Measurements from ENCODE around the gene INTS15. TPM values are rescaled to one million over a fixed set of nuclear protein-coding genes. Genes with fewer than 3 reads are reported as not detected.

Gene INTS15
- total and polyA plus RNA-seq, 10 of the 15 experiments (the other 5 are each of a cell fraction or from before 2014, with no cell fraction given): 0.89 to 28.2 (median 16.8) TPM

DNA sequence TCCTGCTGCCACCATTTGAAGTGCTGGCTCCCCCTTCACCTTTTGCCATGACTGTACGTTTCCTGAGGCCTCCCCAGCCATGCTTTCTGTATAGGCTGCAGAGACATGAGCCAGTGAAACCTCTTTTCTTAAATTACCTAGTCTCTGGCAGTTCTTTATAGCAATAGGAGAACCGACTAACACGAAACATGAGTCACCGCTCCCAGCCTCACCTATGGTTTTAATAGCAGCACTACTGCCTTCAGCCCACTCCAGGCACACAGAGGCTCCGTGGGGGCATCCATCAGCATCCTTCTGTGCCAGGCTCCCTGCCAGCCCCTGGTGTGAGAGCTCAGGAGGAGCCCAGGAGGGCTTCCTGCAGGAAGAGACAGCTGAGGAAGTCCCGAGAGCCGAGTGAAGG lies 41.8 kb downstream of the INTS15 start:
- no peaks in the 10 kb centered on the region for H3K27me3 ChIP-seq (replicated peaks in 1 of 2; ENCODE audit: control insufficient read depth in 2 of 2, insufficient read depth in 2 of 2, low read length in 1 of 2)
- CTCF ChIA-PET: no interaction called here
- no peak overlapping the region for H3K27ac ChIP-seq (ENCODE audit: control insufficient read depth, insufficient read depth)
- intact Hi-C loops (cut with micrococcal nuclease; ENCODE audit: unreplicated experiment) (no loop called here), in situ Hi-C loops (cut with MboI) (no loop called here)
- POLR2A ChIA-PET: no interaction called here
- H3K9ac ChIP-seq (ENCODE audit: control insufficient read depth, insufficient read depth, low read length): no peak overlapping the region
- H3K4me1 ChIP-seq (ENCODE audit: control insufficient read depth, insufficient read depth, low read length): peaks cover 3% of the 10 kb centered on the region; the same call in 1 of the 2 replicates
- no peak for FAIRE-seq
- no peaks in the 10 kb centered on the region for H4K20me1 ChIP-seq (ENCODE audit: control insufficient read depth, insufficient read depth)
- BruUV-seq (replicated peaks): no TSS peak
- no peak overlapping the region for H3K4me3 ChIP-seq
- RAD21 ChIA-PET (ENCODE audit: unreplicated experiment): no interaction called here
- H3K4me2 ChIP-seq (ENCODE audit: control insufficient read depth, insufficient read depth): no peak overlapping the region
- H3K79me2 ChIP-seq (ENCODE audit: control insufficient read depth, insufficient read depth, low read length): peaks cover 1% of the 10 kb centered on the region
- no peak for ATAC-seq
- WGBS (ENCODE audit: insufficient coverage, insufficient replicate concordance, low lambda C conversion rate, missing lambda C conversion rate): 50% methylated on average over 7 of the region's 7 CpGs
- TF ChIP-seq BHLHE40 (IDR thresholded peaks at IDR 0.05; ENCODE audit: borderline replicate concordance in 1 of 2, low read depth in 2 of 2, low read length in 1 of 2) (no peak), FOXK2 (IDR thresholded peaks at IDR 0.05) (no peak), NRF1 (conservative IDR thresholded peaks at IDR 0.05; ENCODE audit: low read depth, low read length) (no peak), SREBF2 (IDR thresholded peaks at IDR 0.05; ENCODE audit: low read length) (no peak), SMAD1 (IDR thresholded peaks at IDR 0.05; ENCODE audit: low read depth, partially characterized antibody) (no peak), EZH2 (IDR thresholded peaks at IDR 0.05; ENCODE audit: borderline replicate concordance, control insufficient read depth, low read depth, low read length) (no peak), RUNX3 (IDR thresholded peaks at IDR 0.05; ENCODE audit: low read length) (no peak)
- TF ChIP-seq, protein P1, sequence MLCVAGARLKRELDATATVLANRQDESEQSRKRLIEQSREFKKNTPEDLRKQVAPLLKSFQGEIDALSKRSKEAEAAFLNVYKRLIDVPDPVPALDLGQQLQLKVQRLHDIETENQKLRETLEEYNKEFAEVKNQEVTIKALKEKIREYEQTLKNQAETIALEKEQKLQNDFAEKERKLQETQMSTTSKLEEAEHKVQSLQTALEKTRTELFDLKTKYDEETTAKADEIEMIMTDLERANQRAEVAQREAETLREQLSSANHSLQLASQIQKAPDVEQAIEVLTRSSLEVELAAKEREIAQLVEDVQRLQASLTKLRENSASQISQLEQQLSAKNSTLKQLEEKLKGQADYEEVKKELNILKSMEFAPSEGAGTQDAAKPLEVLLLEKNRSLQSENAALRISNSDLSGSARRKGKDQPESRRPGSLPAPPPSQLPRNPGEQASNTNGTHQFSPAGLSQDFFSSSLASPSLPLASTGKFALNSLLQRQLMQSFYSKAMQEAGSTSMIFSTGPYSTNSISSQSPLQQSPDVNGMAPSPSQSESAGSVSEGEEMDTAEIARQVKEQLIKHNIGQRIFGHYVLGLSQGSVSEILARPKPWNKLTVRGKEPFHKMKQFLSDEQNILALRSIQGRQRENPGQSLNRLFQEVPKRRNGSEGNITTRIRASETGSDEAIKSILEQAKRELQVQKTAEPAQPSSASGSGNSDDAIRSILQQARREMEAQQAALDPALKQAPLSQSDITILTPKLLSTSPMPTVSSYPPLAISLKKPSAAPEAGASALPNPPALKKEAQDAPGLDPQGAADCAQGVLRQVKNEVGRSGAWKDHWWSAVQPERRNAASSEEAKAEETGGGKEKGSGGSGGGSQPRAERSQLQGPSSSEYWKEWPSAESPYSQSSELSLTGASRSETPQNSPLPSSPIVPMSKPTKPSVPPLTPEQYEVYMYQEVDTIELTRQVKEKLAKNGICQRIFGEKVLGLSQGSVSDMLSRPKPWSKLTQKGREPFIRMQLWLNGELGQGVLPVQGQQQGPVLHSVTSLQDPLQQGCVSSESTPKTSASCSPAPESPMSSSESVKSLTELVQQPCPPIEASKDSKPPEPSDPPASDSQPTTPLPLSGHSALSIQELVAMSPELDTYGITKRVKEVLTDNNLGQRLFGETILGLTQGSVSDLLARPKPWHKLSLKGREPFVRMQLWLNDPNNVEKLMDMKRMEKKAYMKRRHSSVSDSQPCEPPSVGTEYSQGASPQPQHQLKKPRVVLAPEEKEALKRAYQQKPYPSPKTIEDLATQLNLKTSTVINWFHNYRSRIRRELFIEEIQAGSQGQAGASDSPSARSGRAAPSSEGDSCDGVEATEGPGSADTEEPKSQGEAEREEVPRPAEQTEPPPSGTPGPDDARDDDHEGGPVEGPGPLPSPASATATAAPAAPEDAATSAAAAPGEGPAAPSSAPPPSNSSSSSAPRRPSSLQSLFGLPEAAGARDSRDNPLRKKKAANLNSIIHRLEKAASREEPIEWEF (IDR thresholded peaks at IDR 0.05; ENCODE audit: insufficient replicate concordance, low read depth, low read length): no peak
- TF ChIP-seq, protein P2, sequence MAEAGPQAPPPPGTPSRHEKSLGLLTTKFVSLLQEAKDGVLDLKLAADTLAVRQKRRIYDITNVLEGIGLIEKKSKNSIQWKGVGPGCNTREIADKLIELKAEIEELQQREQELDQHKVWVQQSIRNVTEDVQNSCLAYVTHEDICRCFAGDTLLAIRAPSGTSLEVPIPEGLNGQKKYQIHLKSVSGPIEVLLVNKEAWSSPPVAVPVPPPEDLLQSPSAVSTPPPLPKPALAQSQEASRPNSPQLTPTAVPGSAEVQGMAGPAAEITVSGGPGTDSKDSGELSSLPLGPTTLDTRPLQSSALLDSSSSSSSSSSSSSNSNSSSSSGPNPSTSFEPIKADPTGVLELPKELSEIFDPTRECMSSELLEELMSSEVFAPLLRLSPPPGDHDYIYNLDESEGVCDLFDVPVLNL (IDR thresholded peaks at IDR 0.05; ENCODE audit: low read depth, low read length): no peak
- TF ChIP-seq, protein P3, sequence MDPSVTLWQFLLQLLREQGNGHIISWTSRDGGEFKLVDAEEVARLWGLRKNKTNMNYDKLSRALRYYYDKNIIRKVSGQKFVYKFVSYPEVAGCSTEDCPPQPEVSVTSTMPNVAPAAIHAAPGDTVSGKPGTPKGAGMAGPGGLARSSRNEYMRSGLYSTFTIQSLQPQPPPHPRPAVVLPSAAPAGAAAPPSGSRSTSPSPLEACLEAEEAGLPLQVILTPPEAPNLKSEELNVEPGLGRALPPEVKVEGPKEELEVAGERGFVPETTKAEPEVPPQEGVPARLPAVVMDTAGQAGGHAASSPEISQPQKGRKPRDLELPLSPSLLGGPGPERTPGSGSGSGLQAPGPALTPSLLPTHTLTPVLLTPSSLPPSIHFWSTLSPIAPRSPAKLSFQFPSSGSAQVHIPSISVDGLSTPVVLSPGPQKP (IDR thresholded peaks at IDR 0.05; ENCODE audit: low read depth, low read length): no peak
- no peaks in the 10 kb centered on the region; the same call in 2 of the 3 replicates for H3K9me3 ChIP-seq (replicated peaks; ENCODE audit: control insufficient read depth, insufficient read depth, low read length)
- no peaks in the 10 kb centered on the region for H3K36me3 ChIP-seq (ENCODE audit: control insufficient read depth in 2 of 2, insufficient read depth in 2 of 2, low read length in 1 of 2)
- SMC1A ChIA-PET (ENCODE audit: uncharacterized antibody, unreplicated experiment): no interaction called here
- DNase-seq (ENCODE audit: low read depth, low spot score): no peak
- H2AFZ ChIP-seq (ENCODE audit: control insufficient read depth, low read depth, low read length): no peak overlapping the region
